Omental fat pad (tissue), 4 donors: ENCODE data around the gene DOK7. TPM values are rescaled to one million over a fixed set of nuclear protein-coding genes. Genes with fewer than 3 reads are reported as not detected.
"Not testable (repeated sequence)": the region's sequence is repeated elsewhere in the genome, so short reads cannot be mapped to it uniquely, and the experiment has no call there.

Source experiments
- ATAC-seq: fragments of 150-250 bp; one replicate; pipeline ENCODE4 v1.9.1; 2016; ENCODE audit warnings: mild to moderate bottlenecking, moderate library complexity; ENCODE audit not compliant: low FRiP score
- DNase-seq: peaks from one replicate; pipeline ENCODE4 v3.0.0-alpha.2; 2019; ENCODE audit warnings: low spot score
- total RNA-seq, 4 donors: library from RNA; depleted of rRNA; stranded (reverse); fragments of >200 nt; gene quantifications; one replicate each; pipeline ENCODE4 v1.1.0, GENCODE V29; 2016
- TF ChIP-seq, protein P1 (sequence below), 3 donors: fragments of 450-650 bp; IDR thresholded peaks; one replicate each; pipeline ENCODE4 v1.5.1; 2016 to 2017; ENCODE audit warnings: antibody characterized with exemption in 3 of 3, mild to moderate bottlenecking in 3 of 3, moderate library complexity in 2 of 3

DOK7 gene
- total RNA-seq, 4 donors from 2014 or later = not detected

GRCh38 chr4:3530663-3531254 lies 67.7 kb downstream of the DOK7 start:
- ATAC-seq = no peak
- DNase-seq = no peak
- TF ChIP-seq, protein P1, sequence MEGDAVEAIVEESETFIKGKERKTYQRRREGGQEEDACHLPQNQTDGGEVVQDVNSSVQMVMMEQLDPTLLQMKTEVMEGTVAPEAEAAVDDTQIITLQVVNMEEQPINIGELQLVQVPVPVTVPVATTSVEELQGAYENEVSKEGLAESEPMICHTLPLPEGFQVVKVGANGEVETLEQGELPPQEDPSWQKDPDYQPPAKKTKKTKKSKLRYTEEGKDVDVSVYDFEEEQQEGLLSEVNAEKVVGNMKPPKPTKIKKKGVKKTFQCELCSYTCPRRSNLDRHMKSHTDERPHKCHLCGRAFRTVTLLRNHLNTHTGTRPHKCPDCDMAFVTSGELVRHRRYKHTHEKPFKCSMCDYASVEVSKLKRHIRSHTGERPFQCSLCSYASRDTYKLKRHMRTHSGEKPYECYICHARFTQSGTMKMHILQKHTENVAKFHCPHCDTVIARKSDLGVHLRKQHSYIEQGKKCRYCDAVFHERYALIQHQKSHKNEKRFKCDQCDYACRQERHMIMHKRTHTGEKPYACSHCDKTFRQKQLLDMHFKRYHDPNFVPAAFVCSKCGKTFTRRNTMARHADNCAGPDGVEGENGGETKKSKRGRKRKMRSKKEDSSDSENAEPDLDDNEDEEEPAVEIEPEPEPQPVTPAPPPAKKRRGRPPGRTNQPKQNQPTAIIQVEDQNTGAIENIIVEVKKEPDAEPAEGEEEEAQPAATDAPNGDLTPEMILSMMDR (IDR thresholded peaks at IDR 0.05) = no peak

DNA sequence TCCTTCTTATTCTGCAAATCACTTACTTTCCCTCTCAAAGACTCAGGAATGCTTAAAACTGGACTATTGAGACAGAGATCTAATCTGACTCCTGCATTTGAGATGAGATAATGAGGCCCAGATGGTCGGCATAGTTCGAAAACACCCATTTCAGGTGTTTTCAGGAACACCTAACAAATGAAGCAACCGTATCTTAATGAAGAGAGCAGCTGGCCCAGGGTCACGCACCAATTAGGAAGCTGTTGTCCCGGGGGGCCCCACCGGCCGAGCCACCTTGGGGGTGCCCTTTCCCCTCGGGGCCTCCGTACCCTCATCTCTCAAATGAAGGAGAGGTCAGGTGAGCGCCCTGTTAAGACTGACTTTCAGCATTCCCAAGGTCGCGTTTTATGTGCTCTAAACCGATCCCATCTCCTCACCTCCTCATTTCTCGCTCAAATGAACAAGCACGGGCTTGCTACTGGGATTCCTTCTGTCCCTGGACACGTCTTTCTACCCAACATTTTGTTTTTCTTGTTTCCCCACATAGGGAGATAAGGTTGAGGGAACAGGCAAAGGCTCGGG lies 68.3 kb downstream of the DOK7 start:
- ATAC-seq (no peak), DNase-seq (no peak)
- TF ChIP-seq, protein P1 (IDR thresholded peaks at IDR 0.05) = no peak

DNA sequence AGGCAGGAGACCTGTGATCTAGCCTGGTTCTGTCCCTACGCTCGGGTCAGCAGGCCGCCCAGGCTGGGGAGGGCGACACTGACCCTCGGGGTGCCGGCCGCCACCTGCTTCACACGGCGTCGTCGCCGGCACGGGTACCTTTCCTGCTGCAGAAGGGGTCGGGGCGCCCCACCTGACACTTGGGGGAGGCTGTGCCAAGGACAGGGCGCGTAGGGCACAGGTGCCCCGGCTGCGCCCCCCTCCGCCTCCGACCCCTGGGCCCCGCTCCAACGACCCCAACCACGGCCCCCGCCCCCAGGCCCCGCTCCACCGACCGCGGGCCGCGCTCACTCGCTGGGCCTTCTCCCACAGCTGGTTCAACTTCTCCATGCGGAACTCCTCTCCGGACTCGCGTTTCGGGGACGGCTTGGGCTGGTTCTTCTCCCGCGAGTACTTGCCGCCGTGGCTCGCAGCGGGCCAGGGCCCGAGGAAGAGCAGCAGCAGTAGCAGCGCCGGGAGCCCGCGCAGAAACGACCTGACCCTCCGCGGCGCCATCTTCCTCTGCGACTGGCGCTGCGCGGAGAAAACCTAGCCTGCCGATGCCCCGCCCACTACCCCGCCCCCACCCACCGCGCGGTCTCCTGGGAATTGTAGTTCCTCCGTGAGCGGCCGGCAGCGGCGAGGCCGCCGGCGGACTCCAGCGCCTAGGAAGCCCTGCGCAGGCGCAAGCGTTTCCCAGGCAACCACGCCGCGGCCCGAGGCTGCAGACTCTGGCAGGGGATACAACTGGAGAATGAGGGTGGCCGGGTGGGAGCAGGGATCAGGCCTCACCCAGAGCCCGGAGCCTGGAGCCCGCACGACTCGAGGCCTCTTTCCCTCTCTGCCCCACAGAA lies 69.0 kb downstream of the DOK7 start, which contains the start of gene LRPAP1:
Gene LRPAP1, minus strand, starts transcription at position 544 of the 872 bp plus-strand sequence. Its CDS starts 10 bp downstream, at position 534.
- TF ChIP-seq, protein P1 (IDR thresholded peaks at IDR 0.05) = no peak
- DNase-seq (peak; percentile 82), ATAC-seq (peak; percentile 92)

DNA sequence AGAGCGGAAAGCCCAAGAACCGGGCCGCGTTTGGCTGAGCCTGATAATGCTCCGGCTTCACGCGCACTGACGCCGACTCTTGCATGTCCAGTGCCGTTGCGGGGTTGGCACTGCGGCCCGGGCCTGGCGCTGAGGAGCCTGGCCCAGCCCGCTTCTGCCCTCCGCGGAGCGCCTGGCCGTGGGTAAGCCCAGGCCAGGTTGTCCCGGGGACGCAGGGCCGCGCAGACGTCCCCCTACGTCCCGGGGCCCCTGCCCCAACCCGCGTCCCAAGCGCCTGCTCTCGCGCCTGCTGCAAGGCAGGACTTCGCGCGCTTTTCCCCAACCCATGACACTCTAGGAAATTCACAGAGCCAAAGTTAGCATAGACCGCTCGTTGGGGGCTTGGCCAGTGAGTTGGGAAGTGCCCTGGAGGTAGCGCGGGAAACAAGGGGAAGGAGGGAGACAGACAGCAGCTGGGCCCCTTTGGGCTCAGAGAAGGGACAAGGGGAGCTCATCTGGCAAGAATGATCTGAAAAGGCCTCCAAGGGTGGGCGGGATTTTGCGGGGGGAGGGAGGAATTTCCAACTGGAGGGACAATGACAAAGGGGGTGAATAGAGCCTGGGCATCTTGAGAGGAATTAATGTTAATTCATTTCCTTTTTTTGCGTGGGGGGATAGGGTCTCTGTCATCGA lies 69.8 kb downstream of the DOK7 start:
- DNase-seq (no peak), ATAC-seq (peak; percentile 75)
- TF ChIP-seq, protein P1 (IDR thresholded peaks at IDR 0.05) = no peak

DNA sequence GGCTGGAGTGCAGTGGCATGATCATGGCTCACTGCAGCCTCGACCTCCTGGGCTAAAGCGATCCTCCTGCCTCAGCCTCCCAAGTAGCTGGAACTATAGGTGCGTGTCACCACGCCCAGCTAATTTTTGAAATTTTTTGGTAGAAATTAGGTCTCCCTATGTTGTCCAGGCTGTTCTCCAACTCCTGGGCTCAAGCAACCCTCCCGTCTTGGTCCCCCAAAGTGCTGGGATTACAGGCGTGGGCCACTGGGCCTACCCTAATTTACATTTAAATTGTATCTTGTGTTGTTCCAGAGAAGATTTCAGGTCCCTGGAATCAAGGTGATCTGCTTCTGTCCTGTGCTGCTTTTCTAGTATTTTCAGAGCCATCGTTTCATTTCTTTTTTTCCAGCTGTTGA lies 70.3 kb downstream of the DOK7 start:
- ATAC-seq (no peak), DNase-seq (no peak)
- TF ChIP-seq, protein P1 (IDR thresholded peaks at IDR 0.05) = no peak

DNA sequence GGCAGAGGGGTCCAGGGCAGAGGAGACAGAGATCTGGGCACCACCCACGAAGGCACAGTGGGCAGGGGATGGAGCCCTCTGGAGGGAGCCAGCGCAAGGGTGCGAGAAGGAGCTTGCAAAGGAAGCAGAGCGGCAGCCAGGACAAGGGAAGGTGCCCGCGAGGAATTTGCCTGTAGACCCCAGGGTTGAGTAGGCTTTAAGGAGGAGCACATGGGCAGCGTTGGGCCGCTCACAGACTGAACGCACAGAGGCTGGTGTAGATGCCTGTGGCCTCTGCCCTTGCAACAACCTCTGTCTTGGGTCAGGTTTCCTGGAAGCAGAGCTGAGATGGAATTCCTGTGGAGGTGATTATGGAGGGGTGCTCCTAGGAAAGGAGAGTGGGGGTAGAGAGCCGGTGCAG lies 72.7 kb downstream of the DOK7 start:
- ATAC-seq, DNase-seq: not testable (repeated sequence)

GRCh38 chr4:3538906-3539305 lies 75.8 kb downstream of the DOK7 start:
- not testable (repeated sequence) for DNase-seq, ATAC-seq

GRCh38 chr4:3543415-3543814 lies 80.3 kb downstream of the DOK7 start:
- DNase-seq, ATAC-seq: not testable (repeated sequence)
